ENCODE measurements around the gene MKKS. TPM values are rescaled to one million over a fixed set of nuclear protein-coding genes. Genes with fewer than 3 reads are reported as not detected.

Gene MKKS
- total RNA-seq, 4 donors from 2014 or later: 0.80 to 22.5 (median 17.6) TPM

DNA sequence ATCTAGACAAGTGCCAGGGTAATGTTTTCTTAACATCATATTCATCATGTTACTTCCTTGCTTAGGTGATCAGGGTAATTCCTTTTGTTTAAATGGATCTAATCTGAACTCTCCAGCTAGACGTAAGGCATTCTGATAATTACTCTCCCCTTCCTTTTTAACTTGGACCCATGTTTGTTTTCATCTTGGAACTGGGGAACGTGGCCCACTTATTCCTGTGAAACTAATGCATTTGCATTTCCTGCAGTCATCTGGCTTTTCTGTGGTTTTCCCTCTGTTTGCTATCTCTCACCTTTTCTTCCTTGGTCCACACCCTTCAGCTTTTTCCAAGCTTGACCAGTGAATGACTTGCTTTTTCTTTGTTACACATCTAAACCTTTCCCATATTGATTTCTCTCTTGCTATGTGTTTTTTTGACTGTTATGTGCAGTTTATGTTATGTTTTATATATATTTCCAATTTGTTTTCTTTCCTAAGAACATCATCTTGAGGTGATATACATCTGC, 34.4 kb upstream of the MKKS start:
- TF ChIP-seq POLR2AphosphoS5 (IDR thresholded peaks at IDR 0.05) (no peak), POLR2A (IDR thresholded peaks at IDR 0.05) (no peak)
- TF ChIP-seq, protein P1, sequence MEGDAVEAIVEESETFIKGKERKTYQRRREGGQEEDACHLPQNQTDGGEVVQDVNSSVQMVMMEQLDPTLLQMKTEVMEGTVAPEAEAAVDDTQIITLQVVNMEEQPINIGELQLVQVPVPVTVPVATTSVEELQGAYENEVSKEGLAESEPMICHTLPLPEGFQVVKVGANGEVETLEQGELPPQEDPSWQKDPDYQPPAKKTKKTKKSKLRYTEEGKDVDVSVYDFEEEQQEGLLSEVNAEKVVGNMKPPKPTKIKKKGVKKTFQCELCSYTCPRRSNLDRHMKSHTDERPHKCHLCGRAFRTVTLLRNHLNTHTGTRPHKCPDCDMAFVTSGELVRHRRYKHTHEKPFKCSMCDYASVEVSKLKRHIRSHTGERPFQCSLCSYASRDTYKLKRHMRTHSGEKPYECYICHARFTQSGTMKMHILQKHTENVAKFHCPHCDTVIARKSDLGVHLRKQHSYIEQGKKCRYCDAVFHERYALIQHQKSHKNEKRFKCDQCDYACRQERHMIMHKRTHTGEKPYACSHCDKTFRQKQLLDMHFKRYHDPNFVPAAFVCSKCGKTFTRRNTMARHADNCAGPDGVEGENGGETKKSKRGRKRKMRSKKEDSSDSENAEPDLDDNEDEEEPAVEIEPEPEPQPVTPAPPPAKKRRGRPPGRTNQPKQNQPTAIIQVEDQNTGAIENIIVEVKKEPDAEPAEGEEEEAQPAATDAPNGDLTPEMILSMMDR (IDR thresholded peaks at IDR 0.05): no peak
- WGBS, 2 donors (ENCODE audit: low coverage in 1 of 2): 20 to 28% methylated on average over 2 of the region's 2 CpGs
- peak overlapping the region in 3 of 4 donors; percentile 29 to 52 (median 45) for H3K27ac ChIP-seq
- DNase-seq: no peak
- peaks cover 6 to 42% (median 13%) of the 10 kb centered on the region in 4 donors for H3K4me1 ChIP-seq
- no peaks in the 10 kb centered on the region for H3K36me3 ChIP-seq
- in situ Hi-C loops (cut with MboI; ENCODE audit: low pct_ligation_motif_present in 1 of 4, low pct_unique_long_range_greater_than_20kb in 1 of 4, low sequenced_read_pairs in 3 of 4) (loop anchor here in 3 of 4 donors (25.0 kb wide), 3 partner anchors 194 to 1069 kb away; partner anchors contain the start of gene JAG1 (in 1 of the 3)), intact Hi-C loops (cut with DNase I; ENCODE audit: low total_unique reads) (loop anchor here (10.0 kb wide), 1 partner anchor 1076 kb away; no protein-coding TSS in a partner anchor)
- no peaks in the 10 kb centered on the region for H3K9me3 ChIP-seq
- no peaks in the 10 kb centered on the region for H3K27me3 ChIP-seq
- no peak overlapping the region for H3K4me3 ChIP-seq

DNA sequence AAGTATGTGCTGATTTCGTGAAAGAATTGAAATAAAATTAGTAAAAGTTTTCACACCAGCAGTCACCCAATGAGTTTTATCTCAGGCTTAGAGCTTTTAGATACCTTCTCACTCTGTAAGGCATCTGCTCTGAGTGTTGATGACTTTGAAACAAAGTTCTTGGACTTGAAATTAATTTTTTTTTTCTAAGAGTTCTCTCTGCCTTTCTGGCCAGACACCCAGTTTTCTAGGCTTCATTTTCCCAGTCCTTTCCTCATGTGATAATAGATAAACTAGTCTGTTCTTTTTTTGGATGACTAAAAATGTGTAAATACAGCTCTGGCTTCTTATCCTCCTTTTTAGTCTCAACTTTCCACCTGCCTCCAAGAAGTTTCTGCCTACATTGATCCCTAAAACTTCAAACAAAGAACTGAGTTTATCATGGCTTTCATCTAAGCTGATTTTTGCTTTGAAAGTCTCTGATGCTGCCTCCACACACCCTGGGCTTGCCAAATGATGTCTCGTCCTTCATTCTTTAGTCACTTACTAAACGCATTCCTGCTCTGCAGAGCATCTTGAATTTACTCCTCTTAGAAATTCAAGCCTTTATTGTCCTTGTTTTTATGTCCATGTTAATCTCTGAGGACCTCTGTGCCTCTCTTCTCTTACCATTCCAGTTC, 33.8 kb upstream of the MKKS start:
- Histone ChIP-seq H3K9me3 (no peaks in the 10 kb centered on the region), H3K4me3 (no peak overlapping the region), H3K27me3 (no peaks in the 10 kb centered on the region), H3K36me3 (no peaks in the 10 kb centered on the region), H3K27ac (peak overlapping the region; percentile 29 to 52 (median 44)), H3K4me1 (peaks cover 6 to 42% (median 13%) of the 10 kb centered on the region in 4 donors)
- DNase-seq: no peak
- intact Hi-C loops (cut with DNase I; ENCODE audit: low total_unique reads) (loop anchor here (10.0 kb wide), 1 partner anchor 1077 kb away; no protein-coding TSS in a partner anchor), in situ Hi-C loops (cut with MboI; ENCODE audit: low pct_ligation_motif_present in 1 of 4, low pct_unique_long_range_greater_than_20kb in 1 of 4, low sequenced_read_pairs in 3 of 4) (loop anchor here in 3 of 4 donors (25.0 kb wide), 3 partner anchors 194 to 1069 kb away; partner anchors contain the start of gene JAG1 (in 1 of the 3))
- 48 to 53% methylated on average over 3 of the region's 3 CpGs for WGBS, 2 donors (ENCODE audit: low coverage in 1 of 2)
- TF ChIP-seq POLR2A (IDR thresholded peaks at IDR 0.05) (no peak), EP300 (IDR thresholded peaks at IDR 0.05; ENCODE audit: low read depth) (no peak), POLR2AphosphoS5 (IDR thresholded peaks at IDR 0.05) (no peak)
- TF ChIP-seq, protein P1 (IDR thresholded peaks at IDR 0.05): no peak

DNA sequence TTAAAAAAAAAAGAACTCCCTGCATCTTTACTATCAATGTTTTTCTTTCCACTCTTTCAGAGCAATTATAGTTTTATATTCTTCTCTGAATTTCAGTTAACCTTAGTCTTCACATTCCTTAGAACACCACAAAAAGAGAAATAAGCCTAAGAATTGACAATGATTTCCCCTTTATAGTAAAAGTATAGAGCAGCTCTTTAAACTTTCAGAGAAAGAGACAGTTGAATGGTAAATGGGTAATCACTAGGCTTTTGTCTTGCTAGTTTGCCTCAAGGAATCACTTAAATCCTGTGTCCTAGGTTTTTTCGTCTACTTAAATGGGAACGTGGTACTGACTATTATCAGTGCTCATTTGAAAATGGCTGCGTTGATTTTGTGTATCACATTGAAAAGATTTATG, 32.8 kb upstream of the MKKS start:
- no peak for DNase-seq
- no peak overlapping the region for H3K4me3 ChIP-seq
- intact Hi-C loops (cut with DNase I; ENCODE audit: low total_unique reads): loop anchor here (10.0 kb wide), 1 partner anchor 1078 kb away; no protein-coding TSS in a partner anchor
- H3K9me3 ChIP-seq: no peaks in the 10 kb centered on the region
- in situ Hi-C loops (cut with MboI; ENCODE audit: low pct_ligation_motif_present in 1 of 4, low pct_unique_long_range_greater_than_20kb in 1 of 4, low sequenced_read_pairs in 3 of 4): loop anchor here in 3 of 4 donors (25.0 kb wide), 3 partner anchors 195 to 1070 kb away; partner anchors contain the start of gene JAG1 (in 1 of the 3)
- peak overlapping the region in 3 of 4 donors; percentile 24 to 45 (median 44) for H3K27ac ChIP-seq
- 80 to 89% methylated on average over 3 of the region's 3 CpGs for WGBS, 2 donors (ENCODE audit: low coverage in 1 of 2)
- TF ChIP-seq POLR2A (IDR thresholded peaks at IDR 0.05): no peak
- no peak for TF ChIP-seq EP300 (IDR thresholded peaks at IDR 0.05; ENCODE audit: low read depth)
- H3K36me3 ChIP-seq: no peaks in the 10 kb centered on the region
- peaks cover 6 to 43% (median 13%) of the 10 kb centered on the region in 4 donors for H3K4me1 ChIP-seq
- H3K27me3 ChIP-seq: no peaks in the 10 kb centered on the region

DNA sequence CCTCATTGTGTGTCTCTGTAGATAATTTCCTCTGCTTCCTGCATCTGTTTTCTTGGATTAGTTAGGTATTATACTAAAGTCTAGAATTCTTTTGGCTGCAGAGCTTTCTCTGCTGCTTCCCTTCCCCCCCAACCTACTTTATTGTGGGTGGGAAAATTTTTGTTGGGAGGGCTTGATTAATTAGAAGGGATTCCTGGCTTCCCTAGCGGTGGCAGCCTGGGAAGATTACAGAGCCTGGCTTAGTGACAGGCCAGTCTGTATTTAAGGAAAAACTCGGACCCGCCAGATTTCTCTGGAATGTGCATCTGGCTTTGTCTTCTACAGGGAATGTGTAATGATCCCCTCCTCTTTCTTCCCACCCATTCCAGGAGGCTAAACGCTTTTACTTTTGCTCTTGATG, 32.3 kb upstream of the MKKS start:
- Histone ChIP-seq H3K27ac (peak overlapping the region in 3 of 4 donors; percentile 1 to 45 (median 24)), H3K36me3 (no peaks in the 10 kb centered on the region), H3K9me3 (no peaks in the 10 kb centered on the region), H3K27me3 (no peaks in the 10 kb centered on the region), H3K4me1 (peaks cover 6 to 47% (median 16%) of the 10 kb centered on the region in 4 donors), H3K4me3 (no peak overlapping the region)
- no peak for DNase-seq
- intact Hi-C loops (cut with DNase I; ENCODE audit: low total_unique reads): loop anchor here (10.0 kb wide), 1 partner anchor 1078 kb away; no protein-coding TSS in a partner anchor
- WGBS, 2 donors (ENCODE audit: low coverage in 1 of 2): 58 to 75% methylated on average over 3 to 4 of the region's 4 CpGs
- in situ Hi-C loops (cut with MboI; ENCODE audit: low pct_ligation_motif_present in 1 of 4, low pct_unique_long_range_greater_than_20kb in 1 of 4, low sequenced_read_pairs in 3 of 4): loop anchor here in 3 of 4 donors (25.0 kb wide), 3 partner anchors 196 to 1071 kb away; partner anchors contain the start of gene JAG1 (in 1 of the 3)
- TF ChIP-seq POLR2A (IDR thresholded peaks at IDR 0.05) (no peak), EP300 (IDR thresholded peaks at IDR 0.05; ENCODE audit: low read depth) (no peak), POLR2AphosphoS5 (IDR thresholded peaks at IDR 0.05) (no peak)
- TF ChIP-seq, protein P1 (IDR thresholded peaks at IDR 0.05): no peak
